ENCODE data around the gene DIAPH3.

DNA sequence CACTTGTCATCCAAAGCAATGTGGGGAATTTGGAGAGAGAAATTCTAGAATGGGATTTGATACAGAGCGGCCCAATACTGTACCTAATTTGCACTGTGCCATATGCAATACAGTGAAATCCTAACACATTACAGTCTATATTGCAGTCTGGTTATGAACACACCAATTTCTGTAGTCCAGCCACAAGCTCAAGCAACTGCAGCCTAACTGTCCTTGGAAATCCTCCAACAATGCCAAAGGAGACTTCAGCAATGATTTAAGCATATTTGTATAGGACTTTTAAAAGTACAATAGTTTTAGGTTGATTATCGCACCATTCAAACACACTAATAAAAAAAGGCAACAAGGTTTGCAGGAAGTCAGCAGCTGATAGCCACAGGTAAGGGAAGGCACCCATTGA is 17.3 kb downstream of the DIAPH3 start:
- TF ChIP-seq POLR2AphosphoS5 (IDR thresholded peaks at IDR 0.05; ENCODE audit: low read depth, low read length) (no peak), POLR2A (IDR thresholded peaks at IDR 0.05; ENCODE audit: low read depth, low read length) (no peak)

Measured in GM12892 (cell line).